Tibial nerve (tissue), 4 donors: ENCODE data around the gene PHF19. TPM values are rescaled to one million over a fixed set of nuclear protein-coding genes. Genes with fewer than 3 reads are reported as not detected.
A peak's percentile ranks its signal among the peaks of the same experiment; 100 is the strongest.

Source experiments
- DNase-seq, 2 donors: peaks; one replicate each; pipeline ENCODE4 v3.0.0-alpha.2; 2019; ENCODE audit warnings: low spot score in 2 of 2
- H3K27ac ChIP-seq, 4 donors: fragments of 200-600 bp; sonication (generic) in 3 of 4; one replicate each; pipeline ENCODE4 v1.5.1; 2017 to 2019; ENCODE audit warnings: mild to moderate bottlenecking in 1 of 4
- H3K27me3 ChIP-seq, 2 donors: fragments of 200-600 bp; sonication (generic) in 1 of 2; one replicate each; pipeline versions ENCODE4 v1.5.1 to v1.6.0; 2017 to 2019
- H3K36me3 ChIP-seq, 3 donors: fragments of 200-600 bp; sonication (generic); one replicate each; pipeline ENCODE4 v1.5.1; 2018 to 2019
- H3K4me1 ChIP-seq, 4 donors: fragments of 200-600 bp; sonication (generic) in 3 of 4; one replicate each; pipeline ENCODE4 v1.5.1; 2017 to 2019
- H3K4me3 ChIP-seq, 4 donors: fragments of 200-600 bp; sonication (generic) in 3 of 4; one replicate each; pipeline ENCODE4 v1.5.1; 2017 to 2019; ENCODE audit warnings: mild to moderate bottlenecking in 1 of 4, moderate library complexity in 1 of 4
- H3K9me3 ChIP-seq, 4 donors: fragments of 200-600 bp; sonication (generic) in 3 of 4; one replicate each; pipeline ENCODE4 v1.5.1; 2017 to 2019
- EP300 ChIP-seq, 2 donors: sonication (generic); formaldehyde crosslinking; IDR thresholded peaks; one replicate each; pipeline ENCODE4 v1.6.1; 2017; ENCODE audit warnings: antibody characterized with exemption in 2 of 2, mild to moderate bottlenecking in 1 of 2
- POLR2A ChIP-seq, 2 donors: fragments of 450-650 bp; IDR thresholded peaks; one replicate each; pipeline ENCODE4 v1.6.1; 2017; ENCODE audit warnings: antibody characterized with exemption in 2 of 2, mild to moderate bottlenecking in 2 of 2, moderate library complexity in 2 of 2
- WGBS, 2 donors: methylation state at CpG; one replicate each; pipeline ENCODE4 v1.1.5; 2018; 5-methylcytosine and 5-hydroxymethylcytosine counted together
- total RNA-seq, 4 donors: library from RNA; depleted of rRNA; stranded (reverse); fragments of >200 nt; gene quantifications; one replicate each; pipeline ENCODE4 v1.1.0, GENCODE V29; 2016
- TF ChIP-seq, protein P1 (sequence below), 5 experiments: fragments of 200-600 bp in 3 of 5; fragments of 450-650 bp in 2 of 5; sonication (generic) in 3 of 5; IDR thresholded peaks; one replicate each; pipeline ENCODE4 v1.5.1; 2016 to 2019; ENCODE audit warnings: antibody characterized with exemption in 5 of 5, mild to moderate bottlenecking in 3 of 5, moderate library complexity in 2 of 5

The PHF19 gene
- total RNA-seq, 4 donors from 2014 or later: 31.2 to 61.6 (median 44.3) TPM

GRCh38 chr9:120916588-120916987, 39.6 kb upstream of the PHF19 start:
- peaks cover 0 to 22% (median 0%) of the 10 kb centered on the region in 3 donors for H3K36me3 ChIP-seq
- peak; percentile 74 to 80 for DNase-seq
- peaks cover 5 to 77% (median 58%) of the 10 kb centered on the region in 4 donors for H3K4me1 ChIP-seq
- no peak overlapping the region for H3K4me3 ChIP-seq
- H3K27me3 ChIP-seq: no peaks in the 10 kb centered on the region
- 17 to 20% methylated on average over 3 of the region's 3 CpGs for WGBS, 2 donors
- H3K9me3 ChIP-seq: no peaks in the 10 kb centered on the region
- H3K27ac ChIP-seq: peak overlapping the region; percentile 60 to 95 (median 86)
- TF ChIP-seq POLR2A (IDR thresholded peaks at IDR 0.05) (no peak), EP300 (IDR thresholded peaks at IDR 0.05) (peak in 1 of 2 donors; percentile 94)
- TF ChIP-seq, protein P1, sequence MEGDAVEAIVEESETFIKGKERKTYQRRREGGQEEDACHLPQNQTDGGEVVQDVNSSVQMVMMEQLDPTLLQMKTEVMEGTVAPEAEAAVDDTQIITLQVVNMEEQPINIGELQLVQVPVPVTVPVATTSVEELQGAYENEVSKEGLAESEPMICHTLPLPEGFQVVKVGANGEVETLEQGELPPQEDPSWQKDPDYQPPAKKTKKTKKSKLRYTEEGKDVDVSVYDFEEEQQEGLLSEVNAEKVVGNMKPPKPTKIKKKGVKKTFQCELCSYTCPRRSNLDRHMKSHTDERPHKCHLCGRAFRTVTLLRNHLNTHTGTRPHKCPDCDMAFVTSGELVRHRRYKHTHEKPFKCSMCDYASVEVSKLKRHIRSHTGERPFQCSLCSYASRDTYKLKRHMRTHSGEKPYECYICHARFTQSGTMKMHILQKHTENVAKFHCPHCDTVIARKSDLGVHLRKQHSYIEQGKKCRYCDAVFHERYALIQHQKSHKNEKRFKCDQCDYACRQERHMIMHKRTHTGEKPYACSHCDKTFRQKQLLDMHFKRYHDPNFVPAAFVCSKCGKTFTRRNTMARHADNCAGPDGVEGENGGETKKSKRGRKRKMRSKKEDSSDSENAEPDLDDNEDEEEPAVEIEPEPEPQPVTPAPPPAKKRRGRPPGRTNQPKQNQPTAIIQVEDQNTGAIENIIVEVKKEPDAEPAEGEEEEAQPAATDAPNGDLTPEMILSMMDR (IDR thresholded peaks at IDR 0.05): peak; percentile 27 to 58 (median 47)

- Histone ChIP-seq H3K4me3 (peak overlapping the region in 1 of 4 donors; percentile 5), H3K27me3 (no peaks in the 10 kb centered on the region), H3K9me3 (no peaks in the 10 kb centered on the region), H3K27ac (peak overlapping the region; percentile 60 to 95 (median 86)), H3K36me3 (peaks cover 0 to 28% (median 0%) of the 10 kb centered on the region in 3 donors), H3K4me1 (peaks cover 5 to 71% (median 56%) of the 10 kb centered on the region in 4 donors)
- no peak for DNase-seq
- TF ChIP-seq, protein P1 (IDR thresholded peaks at IDR 0.05): no peak
- no peak for TF ChIP-seq EP300 (IDR thresholded peaks at IDR 0.05)
- no peak for TF ChIP-seq POLR2A (IDR thresholded peaks at IDR 0.05)
- WGBS, 2 donors: 43 to 45% methylated on average over 5 of the region's 5 CpGs
Measured at GRCh38 chr9:120915854-120916470, 39.0 kb upstream of the PHF19 start.

- Histone ChIP-seq H3K4me3 (no peak overlapping the region), H3K9me3 (no peaks in the 10 kb centered on the region), H3K27me3 (no peaks in the 10 kb centered on the region), H3K36me3 (peaks cover 0 to 38% (median 0%) of the 10 kb centered on the region in 3 donors), H3K4me1 (peaks cover 2 to 61% (median 46%) of the 10 kb centered on the region in 4 donors), H3K27ac (peak overlapping the region; percentile 60 to 95 (median 78))
- no peak for DNase-seq
- TF ChIP-seq POLR2A (IDR thresholded peaks at IDR 0.05) (no peak), EP300 (IDR thresholded peaks at IDR 0.05) (no peak)
- TF ChIP-seq, protein P1 (IDR thresholded peaks at IDR 0.05): no peak
- 86 to 90% methylated on average over 6 of the region's 6 CpGs for WGBS, 2 donors
Measured at GRCh38 chr9:120914953-120915352, 38.0 kb upstream of the PHF19 start.

- Histone ChIP-seq H3K27ac (peak overlapping the region in 3 of 4 donors; percentile 62 to 95 (median 93)), H3K27me3 (no peaks in the 10 kb centered on the region), H3K36me3 (peaks cover 0 to 42% (median 0%) of the 10 kb centered on the region in 3 donors), H3K4me3 (no peak overlapping the region), H3K4me1 (peaks cover 2 to 55% (median 41%) of the 10 kb centered on the region in 4 donors), H3K9me3 (no peaks in the 10 kb centered on the region)
- 36 to 45% methylated on average over 3 of the region's 3 CpGs for WGBS, 2 donors
- TF ChIP-seq, protein P1 (IDR thresholded peaks at IDR 0.05): no peak
- TF ChIP-seq EP300 (IDR thresholded peaks at IDR 0.05) (peak in 1 of 2 donors; percentile 36), POLR2A (IDR thresholded peaks at IDR 0.05) (no peak)
- DNase-seq: no peak
Measured at GRCh38 chr9:120914396-120914795, 37.4 kb upstream of the PHF19 start.

DNA sequence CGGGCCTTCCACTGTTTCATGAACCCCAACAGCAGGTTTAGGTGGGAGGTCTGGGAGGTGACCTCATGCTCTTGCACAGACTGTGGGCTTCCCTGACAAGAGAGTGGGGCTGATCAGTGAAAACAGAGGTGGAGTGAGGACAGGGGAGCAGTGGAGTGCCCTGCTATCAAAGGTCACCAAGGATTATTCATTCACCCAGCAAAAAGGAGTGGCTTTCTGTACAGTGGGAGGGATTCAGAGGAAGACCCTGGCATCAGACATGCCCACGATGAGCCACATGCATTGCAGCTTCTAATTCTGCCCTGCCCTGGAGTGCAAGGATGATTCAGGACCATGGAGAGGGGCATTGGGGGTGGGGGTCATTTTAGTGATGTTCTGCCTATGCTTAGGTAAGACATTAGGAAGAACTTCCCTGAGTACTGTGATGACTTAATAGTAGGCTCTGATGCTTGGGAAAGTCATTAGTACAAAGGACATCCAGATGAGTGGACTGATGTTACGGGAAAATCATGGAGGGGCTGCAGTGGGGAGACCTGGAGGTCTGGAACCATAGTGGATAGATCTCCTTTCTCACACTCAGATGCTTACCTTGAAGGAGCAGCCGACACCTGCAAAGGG, 36.8 kb upstream of the PHF19 start:
- 88 to 94% methylated on average over 4 of the region's 4 CpGs for WGBS, 2 donors
- Histone ChIP-seq H3K9me3 (no peaks in the 10 kb centered on the region), H3K27me3 (no peaks in the 10 kb centered on the region), H3K27ac (peak overlapping the region in 3 of 4 donors; percentile 62 to 95 (median 93)), H3K4me3 (no peak overlapping the region), H3K36me3 (peaks cover 0 to 49% (median 0%) of the 10 kb centered on the region in 3 donors), H3K4me1 (peaks cover 2 to 49% (median 34%) of the 10 kb centered on the region in 4 donors)
- TF ChIP-seq POLR2A (IDR thresholded peaks at IDR 0.05) (no peak), EP300 (IDR thresholded peaks at IDR 0.05) (no peak)
- TF ChIP-seq, protein P1 (IDR thresholded peaks at IDR 0.05): no peak
- no peak for DNase-seq
